Uterus (tissue), 4 donors: ENCODE results near the gene DNA2. TPM values are rescaled to one million over a fixed set of nuclear protein-coding genes. Genes with fewer than 3 reads are reported as not detected.

Experiments used
- DNase-seq, 2 donors: peaks; one replicate each; pipeline ENCODE4 v3.0.0-alpha.2; 2019 to 2020
- H3K27ac ChIP-seq, 2 donors: fragments of 200-600 bp; sonication (generic); 1 replicate in 1 of 2; 2 replicates in 1 of 2; pipeline ENCODE4 v1.5.1; 2016 to 2018
- H3K27me3 ChIP-seq, 2 donors: fragments of 200-600 bp; sonication (generic); one replicate each; pipeline ENCODE4 v1.5.1; 2018 to 2019; ENCODE audit warnings: control low read depth in 1 of 2
- H3K36me3 ChIP-seq, 2 donors: fragments of 200-600 bp; sonication (generic); one replicate each; pipeline ENCODE4 v1.5.1; 2019; ENCODE audit warnings: control low read depth in 1 of 2
- H3K4me1 ChIP-seq, 2 donors: fragments of 200-600 bp; sonication (generic); one replicate each; pipeline ENCODE4 v1.5.1; 2018 to 2019; ENCODE audit warnings: control low read depth in 1 of 2
- H3K4me3 ChIP-seq, 2 donors: fragments of 200-600 bp; sonication (generic); 1 replicate in 1 of 2; 2 replicates in 1 of 2; pipeline ENCODE4 v1.5.1; 2018 to 2019; ENCODE audit warnings: mild to moderate bottlenecking in 1 of 2
- H3K9me3 ChIP-seq, 2 donors: fragments of 200-600 bp; sonication (generic); one replicate each; pipeline ENCODE4 v1.5.1; 2019; ENCODE audit warnings: control low read depth in 1 of 2
- CTCF ChIP-seq, 4 experiments: fragments of 200-600 bp in 2 of 4; fragments of 450-650 bp in 2 of 4; sonication (generic) in 2 of 4; IDR thresholded peaks; one replicate each; pipeline ENCODE4 v1.5.1; 2016 to 2019; ENCODE audit warnings: antibody characterized with exemption in 4 of 4, mild to moderate bottlenecking in 2 of 4, moderate library complexity in 1 of 4
- POLR2A ChIP-seq, 2 donors: fragments of 450-650 bp; IDR thresholded peaks; one replicate each; pipeline ENCODE4 v1.6.1; 2016; ENCODE audit warnings: antibody characterized with exemption in 2 of 2, mild to moderate bottlenecking in 1 of 2, moderate library complexity in 1 of 2
- intact Hi-C: fragments of 100-400 bp; cut with DNase I; formaldehyde crosslinking; loops from one replicate; pipeline ENCODE4 v1.15.1; 2023; ENCODE audit warnings: low total_unique reads
- total RNA-seq, 4 donors: library from RNA; depleted of rRNA in 3 of 4; stranded (reverse); fragments of >200 nt in 3 of 4; gene quantifications; one replicate each; pipeline versions ENCODE4 v1.1.0 to v1.2.4, GENCODE V29; 2014 to 2023
- donor health status: DM: yes; HTN: yes; CAD: no.

Gene DNA2
- total RNA-seq, 4 donors from 2014 or later, result under 0.01 to 20.7 (median 3.7) TPM

GRCh38 chr10:68446179-68446578 is 25.6 kb downstream of the DNA2 start:
- no peaks in the 10 kb centered on the region for H3K36me3 ChIP-seq
- no peak for DNase-seq
- intact Hi-C loops, result no loop called here
- no peak overlapping the region for H3K27ac ChIP-seq
- no peaks in the 10 kb centered on the region for H3K4me1 ChIP-seq
- TF ChIP-seq POLR2A (IDR thresholded peaks at IDR 0.05) (no peak), CTCF (IDR thresholded peaks at IDR 0.05) (no peak)
- H3K27me3 ChIP-seq, result no peaks in the 10 kb centered on the region
- H3K4me3 ChIP-seq, result no peak overlapping the region
- no peaks in the 10 kb centered on the region for H3K9me3 ChIP-seq

GRCh38 chr10:68442971-68443370 is 28.8 kb downstream of the DNA2 start:
- no peak overlapping the region for H3K27ac ChIP-seq
- intact Hi-C loops, result no loop called here
- TF ChIP-seq POLR2A (IDR thresholded peaks at IDR 0.05), result no peak
- TF ChIP-seq CTCF (IDR thresholded peaks at IDR 0.05), result no peak
- H3K9me3 ChIP-seq, result no peaks in the 10 kb centered on the region
- H3K4me1 ChIP-seq, result no peaks in the 10 kb centered on the region
- no peak overlapping the region for H3K4me3 ChIP-seq
- H3K36me3 ChIP-seq, result no peaks in the 10 kb centered on the region
- no peak for DNase-seq
- no peaks in the 10 kb centered on the region for H3K27me3 ChIP-seq

- TF ChIP-seq POLR2A (IDR thresholded peaks at IDR 0.05) (no peak), CTCF (IDR thresholded peaks at IDR 0.05) (no peak)
- intact Hi-C loops, result no loop called here
- H3K36me3 ChIP-seq, result no peaks in the 10 kb centered on the region
Observed at GRCh38 chr10:68440898-68441297, 30.9 kb downstream of the DNA2 start.

GRCh38 chr10:68435803-68436202 is 36.0 kb downstream of the DNA2 start:
- Histone ChIP-seq H3K36me3 (no peaks in the 10 kb centered on the region), H3K4me3 (no peak overlapping the region), H3K27me3 (no peaks in the 10 kb centered on the region), H3K9me3 (no peaks in the 10 kb centered on the region), H3K4me1 (no peaks in the 10 kb centered on the region), H3K27ac (no peak overlapping the region)
- TF ChIP-seq POLR2A (IDR thresholded peaks at IDR 0.05) (no peak), CTCF (IDR thresholded peaks at IDR 0.05) (no peak)
- DNase-seq, result no peak
- intact Hi-C loops, result no loop called here

More at GRCh38 chr10:68440898-68441297, 30.9 kb downstream of the DNA2 start:
- Histone ChIP-seq H3K27me3 (no peaks in the 10 kb centered on the region), H3K27ac (no peak overlapping the region), H3K4me3 (no peak overlapping the region), H3K4me1 (no peaks in the 10 kb centered on the region), H3K9me3 (no peaks in the 10 kb centered on the region)
- DNase-seq, result no peak

- TF ChIP-seq CTCF (IDR thresholded peaks at IDR 0.05) (no peak), POLR2A (IDR thresholded peaks at IDR 0.05) (no peak)
- no peak for DNase-seq
- Histone ChIP-seq H3K36me3 (no peaks in the 10 kb centered on the region), H3K4me1 (no peaks in the 10 kb centered on the region), H3K9me3 (no peaks in the 10 kb centered on the region), H3K27me3 (no peaks in the 10 kb centered on the region), H3K4me3 (no peak overlapping the region), H3K27ac (no peak overlapping the region)
- intact Hi-C loops, result no loop called here
Observed at GRCh38 chr10:68434657-68435056, 37.1 kb downstream of the DNA2 start.
